H9 (cell line): ENCODE measurements around the gene TTC29. TPM values are rescaled to one million over a fixed set of nuclear protein-coding genes. Genes with fewer than 3 reads are reported as not detected.

Experiments
- DNase-seq: peaks from one replicate; pipeline ENCODE4 v3.0.0-alpha.2; 2017
- H2AFZ ChIP-seq: one replicate; pipeline ENCODE4 v1.6.1; 2013; ENCODE audit warnings: mild to moderate bottlenecking, low read length, control low read depth, moderate library complexity
- H2AK5ac ChIP-seq: 2 replicates; pipeline ENCODE4 v1.6.1; 2013; ENCODE audit warnings: low read length, control low read depth, mixed read lengths; ENCODE audit not compliant: insufficient read length
- H2BK120ac ChIP-seq: one replicate; pipeline ENCODE4 v1.6.1; 2013; ENCODE audit warnings: low read depth, mild to moderate bottlenecking, low read length, control low read depth, inconsistent platforms; ENCODE audit not compliant: poor library complexity, severe bottlenecking
- H2BK12ac ChIP-seq: 2 replicates; pipeline ENCODE4 v1.6.1; 2013; ENCODE audit warnings: low read length, control low read depth, mixed read lengths, low read depth; ENCODE audit not compliant: insufficient read length
- H2BK15ac ChIP-seq: 2 replicates; pipeline ENCODE4 v1.6.1; 2013; ENCODE audit warnings: low read depth, low read length, control low read depth
- H2BK20ac ChIP-seq: one replicate; pipeline ENCODE4 v1.6.1; 2013; ENCODE audit warnings: low read depth, mild to moderate bottlenecking, low read length, control low read depth, inconsistent platforms; ENCODE audit not compliant: poor library complexity, severe bottlenecking
- H2BK5ac ChIP-seq: 2 replicates; pipeline ENCODE4 v1.6.1; 2013; ENCODE audit warnings: low read length, control low read depth, mixed read lengths; ENCODE audit not compliant: insufficient read length
- H3K14ac ChIP-seq: 2 replicates; pipeline ENCODE4 v1.6.1; 2013; ENCODE audit warnings: low read length, control low read depth; ENCODE audit not compliant: insufficient read depth
- H3K18ac ChIP-seq: 2 replicates; pipeline ENCODE4 v1.6.1; 2013; ENCODE audit warnings: low read depth, mild to moderate bottlenecking, mixed read lengths, low read length, control low read depth; ENCODE audit not compliant: insufficient read length
- H3K23ac ChIP-seq: 2 replicates; pipeline ENCODE4 v1.6.1; 2013; ENCODE audit warnings: low read length, control low read depth, mixed read lengths, low read depth; ENCODE audit not compliant: insufficient read length
- H3K23me2 ChIP-seq: 2 replicates; pipeline ENCODE4 v1.6.1; 2013; ENCODE audit warnings: low read depth, mild to moderate bottlenecking, mixed read lengths, low read length, control low read depth; ENCODE audit not compliant: insufficient read length, poor library complexity, severe bottlenecking
- H3K27ac ChIP-seq: 2 replicates; pipeline ENCODE4 v1.5.1; 2013; ENCODE audit warnings: low read length, control low read depth, mixed read lengths, low read depth; ENCODE audit not compliant: insufficient read length
- H3K27me3 ChIP-seq: 2 replicates; pipeline ENCODE4 v1.6.1; 2013; ENCODE audit warnings: low read length, control low read depth, inconsistent platforms; ENCODE audit not compliant: insufficient read depth
- H3K4ac ChIP-seq: 2 replicates; pipeline ENCODE4 v1.6.1; 2013; ENCODE audit warnings: low read depth, mild to moderate bottlenecking, control low read depth, inconsistent platforms, low read length, moderate library complexity
- H3K4me1 ChIP-seq: 2 replicates; pipeline ENCODE4 v1.6.1; 2013; ENCODE audit warnings: low read length, control low read depth, inconsistent platforms; ENCODE audit not compliant: insufficient read depth
- H3K4me2 ChIP-seq: 2 replicates; pipeline ENCODE4 v1.6.1; 2013; ENCODE audit warnings: low read length, control low read depth, mixed read lengths; ENCODE audit not compliant: insufficient read length, insufficient read depth
- H3K56ac ChIP-seq: 2 replicates; pipeline ENCODE4 v1.6.1; 2013; ENCODE audit warnings: low read depth, mild to moderate bottlenecking, mixed read lengths, low read length, control low read depth; ENCODE audit not compliant: insufficient read length
- H3K79me1 ChIP-seq: 2 replicates; pipeline ENCODE4 v1.6.1; 2013; ENCODE audit warnings: low read depth, mild to moderate bottlenecking, moderate library complexity, low read length, control low read depth, inconsistent platforms; ENCODE audit not compliant: insufficient read depth, poor library complexity, severe bottlenecking
- H3K79me2 ChIP-seq: 2 replicates; pipeline ENCODE4 v1.6.1; 2013; ENCODE audit warnings: low read length, control low read depth, inconsistent platforms; ENCODE audit not compliant: insufficient read depth
- H3K9ac ChIP-seq: 2 replicates; pipeline ENCODE4 v1.6.1; 2013; ENCODE audit warnings: low read length, control low read depth, mixed read lengths; ENCODE audit not compliant: insufficient read length; ENCODE audit errors: extremely low read depth
- H3K9me3 ChIP-seq: one replicate; pipeline ENCODE4 v1.6.1; 2013; ENCODE audit warnings: low read depth, low read length, inconsistent platforms; ENCODE audit not compliant: control insufficient read depth
- H3T11ph ChIP-seq: one replicate; pipeline ENCODE4 v1.6.1; 2013; ENCODE audit warnings: mild to moderate bottlenecking, low read length, control low read depth, inconsistent platforms
- H4K20me1 ChIP-seq: one replicate; pipeline ENCODE4 v1.6.1; 2013; ENCODE audit not compliant: control insufficient read depth, insufficient read length, insufficient read depth
- H4K5ac ChIP-seq: 2 replicates; pipeline ENCODE4 v1.6.1; 2013; ENCODE audit warnings: low read depth, mild to moderate bottlenecking, mixed read lengths, low read length, control low read depth; ENCODE audit not compliant: insufficient read length
- H4K8ac ChIP-seq: replicated peaks from 2 replicates; pipeline ENCODE4 v1.6.1; 2013; ENCODE audit warnings: low read length, control low read depth, mixed read lengths, low read depth; ENCODE audit not compliant: insufficient read length
- H4K91ac ChIP-seq: 2 replicates; pipeline ENCODE4 v1.6.1; 2013; ENCODE audit warnings: low read depth, mild to moderate bottlenecking, moderate library complexity, mixed read lengths, low read length, control low read depth; ENCODE audit not compliant: insufficient read length
- H3K27ac Mint-ChIP-seq, 3 experiments: 2 replicates in 2 of 3; 3 replicates in 1 of 3; pipeline ENCODE4 v1.8.0; 2020 to 2021; ENCODE audit warnings: mixed read lengths in 3 of 3, mild to moderate bottlenecking in 1 of 3, moderate library complexity in 1 of 3
- H3K27me3 Mint-ChIP-seq: 2 replicates; pipeline ENCODE4 v1.8.0; 2021; ENCODE audit warnings: low read depth, mild to moderate bottlenecking, moderate library complexity, mixed read lengths
- H3K36me3 Mint-ChIP-seq, 3 experiments: 2 replicates in 2 of 3; 3 replicates in 1 of 3; pipeline ENCODE4 v1.8.0; 2020 to 2021; ENCODE audit warnings: low read depth in 3 of 3, mixed read lengths in 3 of 3; ENCODE audit not compliant: insufficient read depth in 1 of 3
- H3K4me1 Mint-ChIP-seq, 2 experiments: 2 replicates each; pipeline ENCODE4 v1.8.0; 2020; ENCODE audit warnings: mixed read lengths in 2 of 2
- H3K4me3 Mint-ChIP-seq, 2 experiments: 2 replicates in 1 of 2; 3 replicates in 1 of 2; pipeline ENCODE4 v1.8.0; 2020 to 2021; ENCODE audit warnings: mild to moderate bottlenecking in 2 of 2, mixed read lengths in 2 of 2, moderate library complexity in 1 of 2
- H3K9me3 Mint-ChIP-seq, 2 experiments: 2 replicates in 1 of 2; 3 replicates in 1 of 2; pipeline ENCODE4 v1.8.0; 2020; ENCODE audit warnings: mild to moderate bottlenecking in 2 of 2, mixed read lengths in 2 of 2, moderate library complexity in 1 of 2
- CTCF ChIP-seq: fragments of 200-600 bp; sonication (generic); conservative IDR thresholded peaks from 3 replicates; pipeline ENCODE4 v1.8.0; 2021; ENCODE audit warnings: antibody characterized with exemption, mild to moderate bottlenecking
- WGBS: extraction: QIAGEN DNeasy Blood & Tissue Kit; methylation state at CpG from one replicate; pipeline ENCODE4 v1.1.7; 2013; ENCODE audit warnings: missing lambda C conversion rate, low lambda C conversion rate, mixed read lengths; ENCODE audit not compliant: insufficient read length; ENCODE audit errors: extremely low coverage; 5-methylcytosine and 5-hydroxymethylcytosine counted together
- total RNA-seq: library from RNA; stranded (reverse); gene quantifications from 2 replicates; pipeline ENCODE4 v1.2.1, GENCODE V29; 2021

The TTC29 gene
- total RNA-seq, 1 experiment from 2014 or later = not detected

- no peaks in the 10 kb centered on the region for H3K23me2 ChIP-seq
- no peak overlapping the region for H3K27ac ChIP-seq
- no peak overlapping the region for H2BK12ac ChIP-seq
- no peak overlapping the region for H3K14ac ChIP-seq
- H2BK20ac ChIP-seq = no peak overlapping the region
- no peak overlapping the region for H2AFZ ChIP-seq
- no peak overlapping the region for H2BK5ac ChIP-seq
- no peak overlapping the region for H2AK5ac ChIP-seq
- no peak overlapping the region for H4K8ac ChIP-seq
- Mint-ChIP-seq H3K27ac (no peak overlapping the region), H3K4me3 (no peak overlapping the region), H3K36me3 (no peaks in the 10 kb centered on the region), H3K9me3 (no peaks in the 10 kb centered on the region), H3K27me3 (no peaks in the 10 kb centered on the region; the same call in 1 of the 2 replicates), H3K4me1 (no peaks in the 10 kb centered on the region)
- no CpG with 5 or more reads among the region's 1 CpG for WGBS
- H3K4ac ChIP-seq = no peak overlapping the region
- no peak overlapping the region for H3K56ac ChIP-seq
- H3K27me3 ChIP-seq = no peaks in the 10 kb centered on the region
- H2BK15ac ChIP-seq = no peak overlapping the region
- no peak overlapping the region for H3K23ac ChIP-seq
- H3T11ph ChIP-seq = no peak overlapping the region
- H3K18ac ChIP-seq = no peak overlapping the region
- no peak overlapping the region for H3K4me2 ChIP-seq
- no peaks in the 10 kb centered on the region for H3K9me3 ChIP-seq
- H4K20me1 ChIP-seq = no peaks in the 10 kb centered on the region
- no peak for DNase-seq
- no peaks in the 10 kb centered on the region for H3K79me1 ChIP-seq
- H3K9ac ChIP-seq = no peak overlapping the region
- TF ChIP-seq CTCF = no peak
- H4K91ac ChIP-seq = no peak overlapping the region
- no peaks in the 10 kb centered on the region for H3K4me1 ChIP-seq
- no peak overlapping the region for H2BK120ac ChIP-seq
- H4K5ac ChIP-seq = no peak overlapping the region
- no peaks in the 10 kb centered on the region for H3K79me2 ChIP-seq
Observed at GRCh38 chr4:146959692-146960091, 14.0 kb upstream of the TTC29 start.
